Erythroblast (primary cell): Measurements from ENCODE around the gene DEFB108B.
"Not testable (repeated sequence)": the region's sequence is repeated elsewhere in the genome, so short reads cannot be mapped to it uniquely, and the experiment has no call there.

ENCODE experiments used
- GATA1 ChIP-seq: IDR thresholded peaks from 2 replicates; pipeline ENCODE4 v1.6.1; 2011; ENCODE audit warnings: low read depth, mild to moderate bottlenecking, control low read depth, low read length, moderate library complexity
- POLR2A ChIP-seq: IDR thresholded peaks from 2 replicates; pipeline ENCODE4 v1.6.1; 2011; ENCODE audit warnings: mild to moderate bottlenecking, low read length

GRCh38 chr11:71812529-71812928 lies 20.5 kb upstream of the DEFB108B start:
- TF ChIP-seq POLR2A, GATA1: not testable (repeated sequence)
